GM12878 (cell line): ENCODE measurements around the gene CCRL2. TPM values are rescaled to one million over a fixed set of nuclear protein-coding genes. Genes with fewer than 3 reads are reported as not detected.

Source experiments
- ATAC-seq: fragments of 200-7000 bp; cut with Tn5 transposase; 3 replicates; pipeline ENCODE4 v1.9.1; 2020; ENCODE audit warnings: mild to moderate bottlenecking, moderate library complexity
- BruUV-seq: library from RNA; stranded (reverse); fragments of 400-500 nt; replicated peaks from 2 replicates; lab custom pipeline; 2021; lab: Mats Ljungman, UMichigan
- CTCF ChIA-PET: fragments of 300-600 bp; sonication (Branson Sonifier 250); formaldehyde crosslinking; extraction: SDS; loops from one replicate; lab custom pipeline; 2021; ENCODE audit warnings: inconsistent platforms; lab: Yijun Ruan, JAX
- POLR2A ChIA-PET: fragments of 350-600 bp; formaldehyde crosslinking; extraction: SDS; loops from one replicate; lab custom pipeline; 2021; ENCODE audit warnings: inconsistent platforms; lab: Charles Lee
- RAD21 ChIA-PET: fragments of 300-600 bp; sonication (Branson Sonifier 250); formaldehyde crosslinking; loops from one replicate; lab custom pipeline; 2023; ENCODE audit warnings: antibody characterized with exemption; ENCODE audit not compliant: unreplicated experiment; lab: Charles Lee
- SMC1A ChIA-PET: fragments of 300-600 bp; sonication (Branson Sonifier 250); formaldehyde crosslinking; loops from one replicate; lab custom pipeline; 2023; ENCODE audit not compliant: unreplicated experiment, uncharacterized antibody; lab: Charles Lee
- DNase-seq: peaks from one replicate; pipeline ENCODE4 v3.0.0-alpha.2; 2011; ENCODE audit warnings: low read depth, low spot score
- FAIRE-seq: peaks from 3 replicates; lab custom pipeline; 2011; peaks lifted over from hg19 to GRCh38; lab: Jason Lieb, UNC
- H2AFZ ChIP-seq: 2 replicates; pipeline ENCODE4 v1.6.0; 2011; ENCODE audit warnings: low read depth, low read length, control low read depth; ENCODE audit not compliant: control insufficient read depth
- H3K27ac ChIP-seq: 2 replicates; pipeline ENCODE4 v1.5.1; 2011; ENCODE audit warnings: control low read depth; ENCODE audit not compliant: control insufficient read depth, insufficient read depth
- H3K27me3 ChIP-seq, 2 experiments: replicated peaks in 1 of 2; 2 replicates each; pipeline versions ENCODE4 v1.6.0 to v1.6.1; 2011; ENCODE audit warnings: low read length in 1 of 2; ENCODE audit not compliant: control insufficient read depth in 2 of 2, insufficient read depth in 2 of 2
- H3K36me3 ChIP-seq, 2 experiments: 2 replicates each; pipeline ENCODE4 v1.5.1; 2011; ENCODE audit warnings: low read length in 1 of 2; ENCODE audit not compliant: control insufficient read depth in 2 of 2, insufficient read depth in 2 of 2
- H3K4me1 ChIP-seq: 2 replicates; pipeline ENCODE4 v1.6.1; 2011; ENCODE audit warnings: mild to moderate bottlenecking, low read length, moderate library complexity, mixed read lengths; ENCODE audit not compliant: control insufficient read depth, insufficient read depth
- H3K4me2 ChIP-seq: 2 replicates; pipeline ENCODE4 v1.6.0; 2011; ENCODE audit warnings: control low read depth; ENCODE audit not compliant: control insufficient read depth, insufficient read depth
- H3K4me3 ChIP-seq: fragments of 200-600 bp; sonication (generic); 2 replicates; pipeline ENCODE4 v1.5.1; 2016
- H3K79me2 ChIP-seq: 2 replicates; pipeline ENCODE4 v1.6.0; 2011; ENCODE audit warnings: low read length; ENCODE audit not compliant: control insufficient read depth, insufficient read depth
- H3K9ac ChIP-seq: 2 replicates; pipeline ENCODE4 v1.8.0; 2011; ENCODE audit warnings: low read length, control low read depth, mixed read lengths; ENCODE audit not compliant: control insufficient read depth, insufficient read depth
- H3K9me3 ChIP-seq: replicated peaks from 3 replicates; pipeline ENCODE4 v1.5.1; 2011; ENCODE audit warnings: mild to moderate bottlenecking, low read length; ENCODE audit not compliant: control insufficient read depth, insufficient read depth
- H4K20me1 ChIP-seq: 2 replicates; pipeline ENCODE4 v1.6.0; 2011; ENCODE audit not compliant: control insufficient read depth, insufficient read depth
- BHLHE40 ChIP-seq, 2 experiments: fragments of 450-650 bp in 1 of 2; IDR thresholded peaks; 2 replicates each; pipeline ENCODE4 v1.6.1; 2011 to 2017; ENCODE audit warnings: low read depth in 2 of 2, borderline replicate concordance in 1 of 2, improper control_type of control experiment in 1 of 2, low read length in 1 of 2, mild to moderate bottlenecking in 1 of 2
- CHD1 ChIP-seq: IDR thresholded peaks from 2 replicates; pipeline ENCODE4 v1.6.1; 2012; ENCODE audit warnings: low read depth, low read length, improper control_type of control experiment
- IKZF1 ChIP-seq: fragments of 450-650 bp; conservative IDR thresholded peaks from 2 replicates; pipeline ENCODE4 v1.6.1; 2017; ENCODE audit warnings: antibody characterized with exemption, mild to moderate bottlenecking
- MYB ChIP-seq: fragments of 150-350 bp; IDR thresholded peaks from 2 replicates; pipeline ENCODE4 v1.6.1; 2014; ENCODE audit warnings: mild to moderate bottlenecking, low read depth, low read length, borderline replicate concordance
- RAD51 ChIP-seq: fragments of 450-650 bp; IDR thresholded peaks from 2 replicates; pipeline ENCODE4 v1.6.1; 2016; ENCODE audit warnings: moderate library complexity, mild to moderate bottlenecking, inconsistent platforms
- RUNX3 ChIP-seq: IDR thresholded peaks from 2 replicates; pipeline ENCODE4 v1.6.1; 2012; ENCODE audit warnings: low read length, inconsistent platforms
- TBL1XR1 ChIP-seq: IDR thresholded peaks from 2 replicates; pipeline ENCODE4 v1.6.1; 2012; ENCODE audit warnings: low read depth, low read length, improper control_type of control experiment
- YY1 ChIP-seq: IDR thresholded peaks from 2 replicates; pipeline ENCODE4 v1.6.1; 2011; ENCODE audit warnings: low read depth, mild to moderate bottlenecking, low read length
- WGBS: methylation state at CpG from one replicate; pipeline ENCODE4 v1.1.6; 2016; ENCODE audit warnings: low lambda C conversion rate; ENCODE audit not compliant: insufficient replicate concordance, insufficient coverage; ENCODE audit errors: missing lambda C conversion rate; 5-methylcytosine and 5-hydroxymethylcytosine counted together
- in situ Hi-C: fragments of 300-500 bp; cut with MboI; formaldehyde crosslinking; loops from 9 replicates; pipeline ENCODE4 v1.14.3; 2018; ENCODE audit warnings: mixed read lengths
- intact Hi-C: fragments of 100-400 bp; cut with micrococcal nuclease; formaldehyde crosslinking; loops from one replicate; pipeline ENCODE4 v1.14.2; 2022; ENCODE audit not compliant: unreplicated experiment
- polyA plus RNA-seq, 11 experiments: library from polyadenylated mRNA; depleted of rRNA in 4 of 11; unstranded in 6 of 11; stranded (reverse) in 5 of 11; fragments of >200 nt; fragmentation: Nextera tagmentation in 4 of 11; fragmentation: Illumina TruSeq in 1 of 11; extraction: Ambion mirVana in 4 of 11; extraction: Trizol in 1 of 11; gene quantifications; 1 replicate in 1 of 11; 2 replicates in 10 of 11; pipeline versions ENCODE4 v1.2.1 to v1.2.3, GENCODE V29; 2011 to 2016; ENCODE audit warnings: inconsistent platforms in 2 of 11, missing spikeins in 2 of 11, low read depth in 1 of 11
- total RNA-seq, 4 experiments: library from RNA; depleted of rRNA in 3 of 4; stranded (reverse); fragments of >200 nt in 3 of 4; fragmentation: Illumina TruSeq in 1 of 4; extraction: Trizol in 1 of 4; gene quantifications; 2 replicates each; pipeline versions ENCODE4 v1.2.1 to v1.2.3, GENCODE V29; 2013 to 2021
- TF ChIP-seq, protein P1 (sequence below): IDR thresholded peaks from 2 replicates; pipeline ENCODE4 v1.6.1; 2011; ENCODE audit warnings: borderline replicate concordance, low read depth, mild to moderate bottlenecking, moderate library complexity, mixed read lengths, low read length; ENCODE audit not compliant: insufficient read depth; ENCODE audit errors: extremely low read length
- TF ChIP-seq, protein P2 (sequence below): fragments of 450-650 bp; IDR thresholded peaks from 2 replicates; pipeline ENCODE4 v1.6.1; 2016; ENCODE audit warnings: mild to moderate bottlenecking

Gene CCRL2
- total and polyA plus RNA-seq, 10 of the 15 experiments (the other 5 are each of a cell fraction or from before 2014, with no cell fraction given), result 0.04 to 2.5 (median 1.8) TPM

- Histone ChIP-seq H3K36me3 (no peaks in the 10 kb centered on the region), H3K9me3 (no peaks in the 10 kb centered on the region; the same call in 1 of the 3 replicates), H3K4me3 (no peak overlapping the region), H3K27ac (no peak overlapping the region), H3K4me2 (peak overlapping the region; percentile 48; the same call in 1 of the 2 replicates), H2AFZ (no peak overlapping the region; the same call in 1 of the 2 replicates), H3K27me3 (no peaks in the 10 kb centered on the region; a peak in 1 of 4 replicates), H3K9ac (no peak overlapping the region), H3K79me2 (no peaks in the 10 kb centered on the region), H3K4me1 (peaks cover 20% of the 10 kb centered on the region), H4K20me1 (no peaks in the 10 kb centered on the region)
- WGBS, result 14% methylated on average over 6 of the region's 6 CpGs
- ATAC-seq (peak; percentile 83), DNase-seq (peak; percentile 46), FAIRE-seq (peak; percentile 72)
- CTCF ChIA-PET, result no interaction called here
- POLR2A ChIA-PET, result no interaction called here
- in situ Hi-C loops (no loop called here), intact Hi-C loops (no loop called here)
- TF ChIP-seq TBL1XR1 (no peak), RUNX3 (peak; percentile 63), MYB (no peak), YY1 (no peak), CHD1 (no peak), RAD51 (peak; percentile 90), IKZF1 (peak; percentile 49), BHLHE40 (IDR thresholded peaks at IDR 0.05; ENCODE audit: borderline replicate concordance in 1 of 2, low read depth in 2 of 2, low read length in 1 of 2) (peak; percentile 89 to 96)
- TF ChIP-seq, protein P1, sequence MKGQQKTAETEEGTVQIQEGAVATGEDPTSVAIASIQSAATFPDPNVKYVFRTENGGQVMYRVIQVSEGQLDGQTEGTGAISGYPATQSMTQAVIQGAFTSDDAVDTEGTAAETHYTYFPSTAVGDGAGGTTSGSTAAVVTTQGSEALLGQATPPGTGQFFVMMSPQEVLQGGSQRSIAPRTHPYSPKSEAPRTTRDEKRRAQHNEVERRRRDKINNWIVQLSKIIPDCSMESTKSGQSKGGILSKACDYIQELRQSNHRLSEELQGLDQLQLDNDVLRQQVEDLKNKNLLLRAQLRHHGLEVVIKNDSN, result peak; percentile 72
- TF ChIP-seq, protein P2, sequence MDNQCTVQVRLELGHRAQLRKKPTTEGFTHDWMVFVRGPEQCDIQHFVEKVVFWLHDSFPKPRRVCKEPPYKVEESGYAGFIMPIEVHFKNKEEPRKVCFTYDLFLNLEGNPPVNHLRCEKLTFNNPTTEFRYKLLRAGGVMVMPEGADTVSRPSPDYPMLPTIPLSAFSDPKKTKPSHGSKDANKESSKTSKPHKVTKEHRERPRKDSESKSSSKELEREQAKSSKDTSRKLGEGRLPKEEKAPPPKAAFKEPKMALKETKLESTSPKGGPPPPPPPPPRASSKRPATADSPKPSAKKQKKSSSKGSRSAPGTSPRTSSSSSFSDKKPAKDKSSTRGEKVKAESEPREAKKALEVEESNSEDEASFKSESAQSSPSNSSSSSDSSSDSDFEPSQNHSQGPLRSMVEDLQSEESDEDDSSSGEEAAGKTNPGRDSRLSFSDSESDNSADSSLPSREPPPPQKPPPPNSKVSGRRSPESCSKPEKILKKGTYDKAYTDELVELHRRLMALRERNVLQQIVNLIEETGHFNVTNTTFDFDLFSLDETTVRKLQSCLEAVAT, result 0 out of 2 replicates have a peak, but pooled peaks have one; percentile 37
- SMC1A ChIA-PET, result interaction anchor here (1.1 kb wide), 1 partner anchor 27 kb away, joined by 3 read pairs; no protein-coding TSS in a partner anchor
- RAD21 ChIA-PET, result no interaction called here
- no TSS peak for BruUV-seq
Measured at GRCh38 chr3:46395766-46396530, 11.1 kb upstream of the CCRL2 start.
